NB4 (cell line): ENCODE measurements around the gene MEG3.

Experiments used
- DNase-seq: peaks from one replicate; pipeline ENCODE4 v3.0.0; 2010; ENCODE audit warnings: low read depth
- H3K4me3 ChIP-seq: one replicate; pipeline ENCODE4 v1.5.1; 2011; ENCODE audit warnings: mild to moderate bottlenecking, low read depth, low read length, moderate library complexity
- MYC ChIP-seq: IDR thresholded peaks from 2 replicates; pipeline ENCODE4 v1.6.1; 2011; ENCODE audit warnings: low read depth, low read length
- POLR2A ChIP-seq: IDR thresholded peaks from 2 replicates; pipeline ENCODE4 v1.6.1; 2011; ENCODE audit warnings: mild to moderate bottlenecking; ENCODE audit not compliant: insufficient read length; ENCODE audit errors: extremely low read depth
- TF ChIP-seq, protein P1 (sequence below): IDR thresholded peaks from one replicate; pipeline ENCODE4 v1.5.1; 2012; ENCODE audit warnings: low read depth, low read length
- TF ChIP-seq, protein P2 (sequence below): IDR thresholded peaks from 2 replicates; pipeline ENCODE4 v1.6.1; 2011; ENCODE audit warnings: low read depth, low read length

The MEG3 gene

DNA sequence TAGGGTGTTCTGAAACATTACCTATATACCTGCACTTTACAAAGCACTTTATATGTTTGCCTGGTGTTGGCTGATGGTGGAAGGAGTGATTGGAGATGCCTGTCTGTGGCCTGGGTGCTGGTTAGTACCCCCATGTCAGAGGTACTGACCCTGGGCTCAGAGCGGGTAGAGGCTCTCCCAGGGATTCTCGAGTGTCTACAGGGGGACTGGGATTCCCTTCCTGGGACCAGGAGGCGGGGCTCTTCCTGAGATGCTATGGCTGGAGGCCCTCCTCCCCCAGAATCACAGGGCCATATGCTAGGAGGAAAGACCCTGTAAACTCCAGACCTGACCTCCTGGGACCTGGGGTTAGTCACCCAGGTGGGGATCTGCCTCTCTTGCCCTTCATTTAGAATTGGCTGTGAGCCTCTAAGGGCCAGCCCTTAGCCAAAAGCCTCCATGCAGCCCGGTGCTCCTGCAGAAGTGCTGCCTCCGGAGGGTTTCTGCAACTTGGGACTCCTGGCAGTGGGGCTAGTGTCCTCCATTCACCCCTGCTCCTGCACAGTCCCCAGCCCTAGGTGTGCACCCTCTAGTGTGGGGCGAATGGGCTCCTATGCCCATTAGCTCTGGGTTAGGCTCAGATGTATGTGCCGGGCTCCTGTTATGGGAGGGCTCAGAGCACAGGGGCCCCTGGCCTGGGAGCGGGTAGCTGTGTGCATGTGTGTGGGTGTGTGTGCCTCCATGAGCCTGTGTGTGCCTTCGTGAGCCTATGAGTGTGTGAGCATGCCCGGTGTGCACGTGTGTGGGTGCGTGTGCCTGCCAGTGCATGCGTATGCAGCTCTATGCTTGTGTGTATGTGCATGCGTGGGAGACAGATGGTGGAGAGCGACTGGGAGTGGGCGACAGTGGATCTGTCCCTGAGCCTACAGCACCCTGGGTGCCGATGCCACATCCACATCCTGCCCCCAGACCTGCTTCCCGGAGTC is 41.0 kb downstream of the MEG3 start:
- H3K4me3 ChIP-seq: no peak overlapping the region
- DNase-seq: no peak
- no peak for TF ChIP-seq MYC
- TF ChIP-seq, protein P1, sequence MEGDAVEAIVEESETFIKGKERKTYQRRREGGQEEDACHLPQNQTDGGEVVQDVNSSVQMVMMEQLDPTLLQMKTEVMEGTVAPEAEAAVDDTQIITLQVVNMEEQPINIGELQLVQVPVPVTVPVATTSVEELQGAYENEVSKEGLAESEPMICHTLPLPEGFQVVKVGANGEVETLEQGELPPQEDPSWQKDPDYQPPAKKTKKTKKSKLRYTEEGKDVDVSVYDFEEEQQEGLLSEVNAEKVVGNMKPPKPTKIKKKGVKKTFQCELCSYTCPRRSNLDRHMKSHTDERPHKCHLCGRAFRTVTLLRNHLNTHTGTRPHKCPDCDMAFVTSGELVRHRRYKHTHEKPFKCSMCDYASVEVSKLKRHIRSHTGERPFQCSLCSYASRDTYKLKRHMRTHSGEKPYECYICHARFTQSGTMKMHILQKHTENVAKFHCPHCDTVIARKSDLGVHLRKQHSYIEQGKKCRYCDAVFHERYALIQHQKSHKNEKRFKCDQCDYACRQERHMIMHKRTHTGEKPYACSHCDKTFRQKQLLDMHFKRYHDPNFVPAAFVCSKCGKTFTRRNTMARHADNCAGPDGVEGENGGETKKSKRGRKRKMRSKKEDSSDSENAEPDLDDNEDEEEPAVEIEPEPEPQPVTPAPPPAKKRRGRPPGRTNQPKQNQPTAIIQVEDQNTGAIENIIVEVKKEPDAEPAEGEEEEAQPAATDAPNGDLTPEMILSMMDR: no peak
- no peak for TF ChIP-seq POLR2A
- TF ChIP-seq, protein P2, sequence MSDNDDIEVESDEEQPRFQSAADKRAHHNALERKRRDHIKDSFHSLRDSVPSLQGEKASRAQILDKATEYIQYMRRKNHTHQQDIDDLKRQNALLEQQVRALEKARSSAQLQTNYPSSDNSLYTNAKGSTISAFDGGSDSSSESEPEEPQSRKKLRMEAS: no peak

GRCh38 chr14:100867631-100868315 is 41.9 kb downstream of the MEG3 start:
- TF ChIP-seq, protein P1: no peak
- TF ChIP-seq, protein P2: no peak
- no peak for TF ChIP-seq MYC
- TF ChIP-seq POLR2A: no peak
- no peak for DNase-seq

GRCh38 chr14:100868621-100869370 is 42.9 kb downstream of the MEG3 start:
- no peak for DNase-seq
- no peak overlapping the region for H3K4me3 ChIP-seq
- TF ChIP-seq POLR2A (no peak), MYC (no peak)
- TF ChIP-seq, protein P2: no peak
- TF ChIP-seq, protein P1: no peak

More at GRCh38 chr14:100867631-100868315, 41.9 kb downstream of the MEG3 start:
- no peak overlapping the region for H3K4me3 ChIP-seq

GRCh38 chr14:100871234-100872186 is 45.6 kb downstream of the MEG3 start:
- peak; percentile 15 for DNase-seq
- no peak overlapping the region for H3K4me3 ChIP-seq
- TF ChIP-seq, protein P1: no peak
- TF ChIP-seq POLR2A (no peak), MYC (no peak)
- TF ChIP-seq, protein P2: no peak
